HG03460 (cell line): ENCODE data around the gene TMEM158.

Source experiments
- ATAC-seq: cut with Tn5 transposase; IDR thresholded peaks from one replicate; pipeline ENCODE4 v1.9.1; 2021; ENCODE audit not compliant: unreplicated experiment

TMEM158 gene

DNA sequence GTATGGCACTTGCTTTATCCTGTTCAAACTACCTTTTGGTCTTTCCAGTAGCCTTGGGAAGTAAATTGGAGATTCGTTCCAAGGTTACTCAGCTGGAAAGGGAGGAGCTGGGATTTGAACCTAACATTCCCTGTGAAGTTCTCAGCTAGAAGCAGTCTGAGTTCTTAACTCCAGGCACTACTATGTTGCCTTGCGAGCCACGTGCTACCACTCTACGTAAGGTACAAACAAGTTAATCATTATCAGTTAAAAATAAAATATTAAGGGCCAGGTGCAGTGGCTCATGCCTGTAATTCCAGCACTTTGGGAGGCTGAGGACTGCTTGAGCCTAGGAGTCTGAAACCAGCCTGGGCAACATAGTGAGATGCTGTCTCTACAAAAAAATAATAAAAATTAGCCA is 49.2 kb downstream of the TMEM158 start:
- ATAC-seq = no peak
